ENCODE results near the gene SRMS. TPM values are rescaled to one million over a fixed set of nuclear protein-coding genes. Genes with fewer than 3 reads are reported as not detected.

SRMS gene
- total and polyA plus RNA-seq, 11 donors: not detected

- TF ChIP-seq POLR2A (IDR thresholded peaks at IDR 0.05) (no peak), CTCF (IDR thresholded peaks at IDR 0.05) (no peak)
- ATAC-seq: no peak
- WGBS, 4 donors: 92 to 95% (median 93%) methylated on average over 9 to 28 of the region's 28 CpGs
- H3K4me3 ChIP-seq: no peak overlapping the region
- no peak overlapping the region for H3K27ac ChIP-seq
- H3K36me3 ChIP-seq: peaks cover 0 to 47% (median 15%) of the 10 kb centered on the region in 9 donors
- H3K27me3 ChIP-seq: peaks cover 0 to 10% (median 0%) of the 10 kb centered on the region in 9 donors
- peak in 1 of 5 donors; percentile 19 for DNase-seq
- H3K9me3 ChIP-seq: no peaks in the 10 kb centered on the region
- peaks cover 0 to 56% (median 16%) of the 10 kb centered on the region in 12 donors for H3K4me1 ChIP-seq
- intact Hi-C loops (cut with DNase I): no loop called here
Measured at GRCh38 chr20:63570281-63571086, 22.9 kb upstream of the SRMS start.

- ATAC-seq (no peak), DNase-seq (no peak)
- 91 to 94% (median 92%) methylated on average over 23 to 46 of the region's 46 CpGs for WGBS, 4 donors
- TF ChIP-seq CTCF (IDR thresholded peaks at IDR 0.05) (no peak), POLR2A (IDR thresholded peaks at IDR 0.05) (no peak)
- H3K4me3 ChIP-seq: peak overlapping the region in 1 of 12 donors; percentile 39
- peaks cover 0 to 10% (median 0%) of the 10 kb centered on the region in 9 donors for H3K27me3 ChIP-seq
- H3K36me3 ChIP-seq: peaks cover 0 to 59% (median 19%) of the 10 kb centered on the region in 9 donors
- peaks cover 0 to 47% (median 11%) of the 10 kb centered on the region in 12 donors for H3K4me1 ChIP-seq
- no peaks in the 10 kb centered on the region for H3K9me3 ChIP-seq
- intact Hi-C loops (cut with DNase I): no loop called here
- no peak overlapping the region for H3K27ac ChIP-seq
Measured at GRCh38 chr20:63568986-63569949, 21.7 kb upstream of the SRMS start.

GRCh38 chr20:63568170-63568981 lies 20.8 kb upstream of the SRMS start:
- TF ChIP-seq CTCF (IDR thresholded peaks at IDR 0.05) (no peak), POLR2A (IDR thresholded peaks at IDR 0.05) (no peak)
- Histone ChIP-seq H3K4me1 (peaks cover 0 to 43% (median 8%) of the 10 kb centered on the region in 12 donors), H3K36me3 (peaks cover 0 to 68% (median 28%) of the 10 kb centered on the region in 9 donors), H3K4me3 (peak overlapping the region in 2 of 12 donors; percentile 3 to 39), H3K27ac (peak overlapping the region in 1 of 12 donors; percentile 15), H3K27me3 (peaks cover 0 to 10% (median 0%) of the 10 kb centered on the region in 9 donors), H3K9me3 (no peaks in the 10 kb centered on the region)
- intact Hi-C loops (cut with DNase I): no loop called here
- WGBS, 4 donors: 84 to 91% (median 88%) methylated on average over 25 to 43 of the region's 43 CpGs
- DNase-seq (no peak), ATAC-seq (peak in 1 of 4 donors; percentile 7)

Measured in heart left ventricle (tissue), 16 donors.